HEK293T (cell line): ENCODE results near the gene ARPP19.

Experiments used
- CTBP1 ChIP-seq: fragments of 450-650 bp; IDR thresholded peaks from 2 replicates; pipeline ENCODE4 v1.6.1; 2016; ENCODE audit warnings: borderline replicate concordance
- ELF4 ChIP-seq: fragments of 450-650 bp; IDR thresholded peaks from 2 replicates; pipeline ENCODE4 v1.6.1; 2017; ENCODE audit warnings: antibody characterized with exemption
- FOXA1 ChIP-seq: fragments of 450-650 bp; IDR thresholded peaks from 2 replicates; pipeline ENCODE4 v1.6.1; 2016; ENCODE audit warnings: mild to moderate bottlenecking
- FOXK2 ChIP-seq: fragments of 450-650 bp; IDR thresholded peaks from 2 replicates; pipeline ENCODE4 v1.6.1; 2016; ENCODE audit warnings: mild to moderate bottlenecking
- FOXM1 ChIP-seq: fragments of 450-650 bp; IDR thresholded peaks from 2 replicates; pipeline ENCODE4 v1.6.1; 2017; ENCODE audit warnings: mild to moderate bottlenecking, borderline replicate concordance
- ZNF384 ChIP-seq: fragments of 450-650 bp; IDR thresholded peaks from 2 replicates; pipeline ENCODE4 v1.6.1; 2016

DNA sequence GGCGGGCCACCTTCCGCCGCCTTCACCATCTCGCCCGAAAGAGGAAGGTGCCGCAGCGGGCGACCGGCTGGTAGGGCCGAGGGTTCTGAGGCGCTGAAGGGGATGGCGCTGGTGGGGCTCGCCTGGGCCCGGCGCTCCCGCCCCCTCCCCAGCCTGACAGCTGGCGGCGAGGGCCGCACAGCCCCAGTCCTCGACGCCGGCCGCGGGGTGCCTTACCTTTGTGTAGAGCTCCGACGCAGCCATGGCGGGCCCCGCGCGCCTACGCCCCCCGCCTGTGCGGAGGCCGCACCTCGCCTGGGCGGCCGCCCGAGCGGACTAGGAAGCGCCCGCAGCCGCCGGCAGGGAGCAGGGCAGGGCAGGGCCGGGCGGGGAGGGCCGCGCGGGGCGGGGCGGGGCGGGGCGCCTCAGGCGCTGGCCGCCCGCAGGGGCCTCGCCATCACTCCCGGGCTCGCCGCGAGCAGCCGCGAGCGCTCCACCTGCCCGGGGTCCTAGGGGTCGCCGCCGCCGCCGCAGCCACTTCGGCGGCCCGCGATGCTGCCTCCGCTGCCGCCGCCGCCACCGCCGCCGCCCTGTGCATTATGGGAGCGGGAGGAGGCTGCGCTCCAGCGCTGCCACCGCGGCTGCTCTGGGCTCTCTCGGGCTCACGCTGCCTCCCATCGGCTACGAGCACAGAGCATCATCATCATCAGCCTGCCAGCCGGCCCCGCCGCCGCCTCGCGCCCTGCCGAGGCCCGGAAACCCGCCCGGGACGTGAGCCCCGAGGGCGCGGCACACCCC, 40.1 kb downstream of the ARPP19 start, which contains the start of gene MYO5A:
- TF ChIP-seq CTBP1: no peak
- no peak for TF ChIP-seq ZNF384
- no peak for TF ChIP-seq FOXM1
- TF ChIP-seq FOXA1: no peak
- no peak for TF ChIP-seq ELF4
- TF ChIP-seq FOXK2: no peak
